Measurements from ENCODE around the gene TMEM63C. TPM values are rescaled to one million over a fixed set of nuclear protein-coding genes. Genes with fewer than 3 reads are reported as not detected.
A peak's percentile ranks its signal among the peaks of the same experiment; 100 is the strongest.

The TMEM63C gene
- total RNA-seq, 4 donors from 2014 or later: 0.13 to 4.1 (median 0.54) TPM

DNA sequence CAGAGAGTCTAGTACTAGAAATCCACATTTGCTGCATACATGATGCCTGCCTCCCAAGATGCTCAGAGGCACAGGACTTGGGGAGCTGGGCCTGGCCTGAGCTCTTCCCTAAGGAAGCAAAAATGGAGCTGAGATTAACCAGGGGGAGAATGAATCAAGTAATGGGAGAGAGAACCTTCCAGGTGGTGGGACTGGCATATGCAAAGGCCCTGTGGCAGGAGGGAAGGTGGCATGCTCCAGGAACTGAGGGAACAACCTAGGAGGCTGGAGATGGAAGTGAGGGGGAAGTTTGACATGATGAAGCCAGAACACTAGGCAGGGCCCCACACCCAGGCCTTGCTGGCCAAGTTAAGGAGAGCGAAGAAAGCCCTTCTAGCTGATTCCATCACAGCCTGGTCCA lies 23.3 kb downstream of the TMEM63C start:
- DNase-seq: no peak
- intact Hi-C loops (cut with DNase I): no loop called here
- TF ChIP-seq, protein P1, sequence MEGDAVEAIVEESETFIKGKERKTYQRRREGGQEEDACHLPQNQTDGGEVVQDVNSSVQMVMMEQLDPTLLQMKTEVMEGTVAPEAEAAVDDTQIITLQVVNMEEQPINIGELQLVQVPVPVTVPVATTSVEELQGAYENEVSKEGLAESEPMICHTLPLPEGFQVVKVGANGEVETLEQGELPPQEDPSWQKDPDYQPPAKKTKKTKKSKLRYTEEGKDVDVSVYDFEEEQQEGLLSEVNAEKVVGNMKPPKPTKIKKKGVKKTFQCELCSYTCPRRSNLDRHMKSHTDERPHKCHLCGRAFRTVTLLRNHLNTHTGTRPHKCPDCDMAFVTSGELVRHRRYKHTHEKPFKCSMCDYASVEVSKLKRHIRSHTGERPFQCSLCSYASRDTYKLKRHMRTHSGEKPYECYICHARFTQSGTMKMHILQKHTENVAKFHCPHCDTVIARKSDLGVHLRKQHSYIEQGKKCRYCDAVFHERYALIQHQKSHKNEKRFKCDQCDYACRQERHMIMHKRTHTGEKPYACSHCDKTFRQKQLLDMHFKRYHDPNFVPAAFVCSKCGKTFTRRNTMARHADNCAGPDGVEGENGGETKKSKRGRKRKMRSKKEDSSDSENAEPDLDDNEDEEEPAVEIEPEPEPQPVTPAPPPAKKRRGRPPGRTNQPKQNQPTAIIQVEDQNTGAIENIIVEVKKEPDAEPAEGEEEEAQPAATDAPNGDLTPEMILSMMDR (IDR thresholded peaks at IDR 0.05): no peak
- no peak for TF ChIP-seq POLR2A (IDR thresholded peaks at IDR 0.05)
- no peak overlapping the region for H3K27ac ChIP-seq
- H3K27me3 ChIP-seq: no peaks in the 10 kb centered on the region
- no peaks in the 10 kb centered on the region for H3K9me3 ChIP-seq
- H3K4me1 ChIP-seq: no peaks in the 10 kb centered on the region
- H3K4me3 ChIP-seq (replicated peaks in 1 of 3): no peak overlapping the region
- 88 to 100% methylated on average over 1 of the region's 1 CpG for WGBS, 2 donors
- H3K36me3 ChIP-seq: no peaks in the 10 kb centered on the region

DNA sequence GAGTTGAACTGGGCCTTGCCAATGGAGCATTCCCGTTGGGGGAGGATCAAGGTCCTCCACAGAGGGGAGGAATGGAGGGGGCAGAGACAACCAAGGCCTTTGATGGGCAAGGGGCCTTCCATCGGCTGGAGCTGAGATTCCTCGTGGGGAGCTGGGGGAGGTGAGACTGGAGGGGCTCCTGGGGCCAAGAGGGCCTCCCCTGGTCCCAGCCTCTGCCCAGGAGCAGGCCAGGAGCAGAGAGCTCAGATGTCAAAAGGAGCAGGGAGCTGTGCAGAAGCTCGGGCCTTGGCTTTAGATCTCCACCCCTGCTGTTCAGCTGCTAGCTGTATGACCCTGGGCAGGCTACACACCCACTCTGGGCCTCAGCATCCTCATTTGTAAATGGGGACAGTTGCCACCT lies 24.0 kb downstream of the TMEM63C start:
- no peak for DNase-seq
- no peaks in the 10 kb centered on the region for H3K9me3 ChIP-seq
- no peaks in the 10 kb centered on the region for H3K4me1 ChIP-seq
- no peaks in the 10 kb centered on the region for H3K27me3 ChIP-seq
- no peaks in the 10 kb centered on the region for H3K36me3 ChIP-seq
- intact Hi-C loops (cut with DNase I): no loop called here
- no peak overlapping the region for H3K4me3 ChIP-seq (replicated peaks in 1 of 3)
- TF ChIP-seq, protein P1 (IDR thresholded peaks at IDR 0.05): no peak
- TF ChIP-seq POLR2A (IDR thresholded peaks at IDR 0.05): no peak
- WGBS, 2 donors: 36 to 63% methylated on average over 3 to 4 of the region's 4 CpGs
- H3K27ac ChIP-seq: no peak overlapping the region

DNA sequence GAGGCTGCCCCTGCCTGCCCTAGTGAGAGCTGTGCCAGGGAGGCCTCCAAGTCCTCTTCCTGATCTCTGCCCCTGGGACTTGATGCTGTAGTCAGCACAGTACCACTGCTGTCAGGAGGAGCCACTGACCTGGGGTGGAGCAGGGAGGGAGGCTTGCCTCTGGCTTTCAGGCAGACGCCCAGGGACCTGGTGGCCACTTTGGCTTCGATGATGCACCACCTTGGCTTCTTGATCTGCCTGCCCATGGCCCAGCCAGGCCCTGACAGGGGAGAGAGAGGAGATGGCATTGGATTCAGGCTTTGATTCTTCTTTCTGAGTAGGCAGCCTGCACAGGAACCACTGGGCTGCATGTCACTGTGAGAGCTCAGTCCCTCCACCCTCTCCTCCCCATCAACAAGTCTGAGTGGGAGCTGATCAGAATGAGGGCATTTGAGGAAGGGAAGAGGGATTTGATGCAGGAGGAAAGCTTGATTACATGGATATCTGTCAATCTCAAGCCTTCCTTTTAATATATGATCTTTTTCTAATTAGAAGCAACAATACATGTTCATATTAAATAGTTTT lies 24.7 kb downstream of the TMEM63C start:
- Histone ChIP-seq H3K4me1 (no peaks in the 10 kb centered on the region), H3K36me3 (no peaks in the 10 kb centered on the region), H3K9me3 (no peaks in the 10 kb centered on the region), H3K4me3 (replicated peaks in 1 of 3) (no peak overlapping the region), H3K27me3 (no peaks in the 10 kb centered on the region), H3K27ac (no peak overlapping the region)
- TF ChIP-seq, protein P1 (IDR thresholded peaks at IDR 0.05): no peak
- no peak for TF ChIP-seq POLR2A (IDR thresholded peaks at IDR 0.05)
- intact Hi-C loops (cut with DNase I): no loop called here
- no CpG with 5 or more reads among the region's 2 CpGs for WGBS, 2 donors
- no peak for DNase-seq

DNA sequence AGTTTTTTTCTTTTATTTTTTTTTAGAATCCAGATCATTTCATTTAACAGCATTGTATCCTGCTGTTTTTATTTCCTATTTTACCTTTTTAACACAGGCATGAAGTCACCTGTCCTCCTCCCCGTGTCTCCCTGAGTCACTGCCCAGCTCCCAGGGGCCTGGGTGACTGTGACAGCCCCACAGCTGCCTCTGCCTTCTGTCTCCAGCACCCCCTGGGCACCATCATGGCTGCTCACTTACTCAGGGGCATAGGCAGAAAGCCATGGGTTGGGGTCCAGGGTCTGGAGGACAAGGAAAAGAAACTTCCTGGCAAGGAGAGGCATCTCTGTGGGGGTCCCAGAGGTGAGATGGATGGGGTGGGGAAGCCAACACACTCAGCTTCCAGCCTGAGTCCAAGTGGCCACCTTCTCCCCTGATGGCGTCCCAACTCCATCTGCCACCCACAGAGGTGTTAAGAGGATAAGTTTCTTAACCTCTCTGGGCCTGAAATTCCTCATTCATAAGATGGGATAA lies 25.3 kb downstream of the TMEM63C start:
- Histone ChIP-seq H3K36me3 (no peaks in the 10 kb centered on the region), H3K27ac (no peak overlapping the region), H3K4me3 (replicated peaks in 1 of 3) (no peak overlapping the region), H3K4me1 (no peaks in the 10 kb centered on the region), H3K9me3 (no peaks in the 10 kb centered on the region), H3K27me3 (no peaks in the 10 kb centered on the region)
- DNase-seq: no peak
- 31 to 62% methylated on average over 2 of the region's 2 CpGs for WGBS, 2 donors
- intact Hi-C loops (cut with DNase I): no loop called here
- TF ChIP-seq, protein P1 (IDR thresholded peaks at IDR 0.05): no peak
- no peak for TF ChIP-seq POLR2A (IDR thresholded peaks at IDR 0.05)

DNA sequence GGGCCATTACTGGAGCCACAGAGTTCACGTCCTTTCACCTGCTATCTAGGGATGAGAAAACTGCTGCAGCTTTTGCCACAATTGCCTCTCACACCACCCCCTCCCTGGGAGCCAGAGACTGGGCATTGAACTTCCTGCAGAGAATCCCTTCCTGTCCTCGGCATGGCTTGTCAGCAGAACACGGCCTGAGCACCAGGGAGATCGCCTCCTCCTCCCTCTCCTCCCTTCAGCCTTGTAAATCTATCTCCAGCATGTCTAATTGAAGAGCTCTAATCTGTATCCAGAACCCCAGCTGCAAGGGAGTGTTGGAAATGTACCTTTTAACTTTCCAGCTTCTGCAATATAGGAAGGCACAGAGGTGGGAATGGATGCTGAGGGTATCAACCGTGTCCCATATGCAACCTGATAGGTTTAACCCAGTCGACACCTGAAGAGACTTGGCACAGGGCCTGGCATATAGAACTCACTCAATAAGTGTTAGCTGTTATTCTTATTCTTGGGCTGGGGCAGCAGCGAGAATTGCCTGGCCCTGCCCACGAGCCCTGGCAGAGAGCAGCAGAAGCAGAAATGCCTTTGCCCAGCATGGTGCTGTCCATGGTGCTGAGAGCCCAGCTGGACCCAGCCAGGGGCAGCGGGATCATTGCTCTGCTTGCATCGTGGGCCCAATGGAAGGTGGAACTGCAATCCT lies 26.8 kb downstream of the TMEM63C start:
- intact Hi-C loops (cut with DNase I): no loop called here
- Histone ChIP-seq H3K36me3 (no peaks in the 10 kb centered on the region), H3K4me3 (replicated peaks in 1 of 3) (no peak overlapping the region), H3K27me3 (no peaks in the 10 kb centered on the region), H3K9me3 (no peaks in the 10 kb centered on the region), H3K4me1 (no peaks in the 10 kb centered on the region), H3K27ac (no peak overlapping the region)
- 17 to 25% methylated on average over 10 of the region's 10 CpGs for WGBS, 2 donors
- DNase-seq: peak; percentile 74 to 88
- TF ChIP-seq, protein P1 (IDR thresholded peaks at IDR 0.05): no peak
- TF ChIP-seq POLR2A (IDR thresholded peaks at IDR 0.05): no peak

Data from thyroid gland (tissue), 4 donors.